Left forelimb (tissue), 1 donor: ENCODE measurements around the gene IMPDH2.

Experiments
- DNase-seq: peaks from one replicate; pipeline ENCODE4 v3.0.0-alpha.2; 2018; ENCODE audit warnings: low spot score

The IMPDH2 gene

DNA sequence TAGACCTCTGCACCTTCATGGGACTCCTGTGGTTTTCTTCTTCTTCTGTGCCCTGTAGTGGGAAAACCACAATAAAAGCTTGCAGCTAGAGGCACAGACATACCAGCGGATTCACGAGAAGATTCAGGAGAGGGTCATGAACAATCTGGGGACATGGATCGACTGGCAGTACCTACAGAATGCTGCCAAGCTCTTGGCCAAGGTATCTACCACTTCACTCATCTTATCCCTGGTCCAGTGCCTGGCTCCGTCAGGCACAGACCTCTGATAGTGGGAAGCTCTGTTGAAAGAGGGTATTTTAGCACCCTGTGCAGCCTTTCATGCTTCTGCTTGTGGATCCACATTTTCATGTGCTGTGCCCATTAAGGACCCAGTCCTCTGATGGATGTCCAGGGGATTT, 48.9 kb downstream of the IMPDH2 start:
- DNase-seq: no peak

DNA sequence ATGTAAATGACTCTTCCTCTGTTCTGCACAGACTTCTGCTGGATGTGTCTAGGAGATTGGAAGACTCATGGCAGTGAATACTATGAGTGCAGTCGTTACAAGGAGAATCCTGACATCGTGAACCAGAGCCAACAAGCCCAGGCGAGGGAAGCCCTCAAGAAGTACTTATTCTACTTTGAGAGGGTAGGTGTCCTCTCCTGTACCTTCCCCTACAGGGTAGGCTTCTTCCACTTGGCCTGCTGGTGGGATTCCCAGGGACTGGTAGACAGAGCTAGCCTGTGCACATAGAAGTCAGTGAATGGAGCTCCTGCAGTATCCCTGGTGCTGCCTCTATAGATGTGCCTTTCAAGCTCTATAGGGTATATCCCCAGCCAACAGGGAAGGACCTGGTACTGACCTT, 49.7 kb downstream of the IMPDH2 start:
- DNase-seq: no peak
